Lower leg skin (tissue), 4 donors: ENCODE results near the gene PIGL. TPM values are rescaled to one million over a fixed set of nuclear protein-coding genes. Genes with fewer than 3 reads are reported as not detected.

ENCODE experiments used
- DNase-seq, 2 donors: peaks; one replicate each; pipeline ENCODE4 v3.0.0-alpha.2; 2019; ENCODE audit warnings: low spot score in 2 of 2
- H3K4me3 ChIP-seq: fragments of 200-600 bp; sonication (generic); 2 replicates; pipeline ENCODE4 v1.5.1; 2017; ENCODE audit warnings: mild to moderate bottlenecking, low read depth; ENCODE audit not compliant: poor library complexity, severe bottlenecking
- CTCF ChIP-seq, 3 donors: fragments of 450-650 bp; IDR thresholded peaks; one replicate each; pipeline ENCODE4 v1.5.1; 2016; ENCODE audit warnings: antibody characterized with exemption in 3 of 3, mild to moderate bottlenecking in 3 of 3, moderate library complexity in 2 of 3
- POLR2A ChIP-seq, 2 donors: fragments of 450-650 bp; IDR thresholded peaks; one replicate each; pipeline ENCODE4 v1.6.1; 2016 to 2017; ENCODE audit warnings: antibody characterized with exemption in 2 of 2, mild to moderate bottlenecking in 1 of 2, moderate library complexity in 1 of 2
- WGBS, 2 donors: methylation state at CpG; one replicate each; pipeline ENCODE4 v1.1.5; 2018; 5-methylcytosine and 5-hydroxymethylcytosine counted together
- intact Hi-C: fragments of 100-400 bp; cut with DNase I; formaldehyde crosslinking; loops from one replicate; pipeline ENCODE4 v1.15.0; 2023; ENCODE audit warnings: low total_unique reads
- total RNA-seq, 4 donors: library from RNA; depleted of rRNA; stranded (reverse); fragments of >200 nt; gene quantifications; one replicate each; pipeline ENCODE4 v1.1.0, GENCODE V29; 2016

PIGL gene
- total RNA-seq, 4 donors from 2014 or later = 25.5 to 93.4 (median 40.7) TPM

DNA sequence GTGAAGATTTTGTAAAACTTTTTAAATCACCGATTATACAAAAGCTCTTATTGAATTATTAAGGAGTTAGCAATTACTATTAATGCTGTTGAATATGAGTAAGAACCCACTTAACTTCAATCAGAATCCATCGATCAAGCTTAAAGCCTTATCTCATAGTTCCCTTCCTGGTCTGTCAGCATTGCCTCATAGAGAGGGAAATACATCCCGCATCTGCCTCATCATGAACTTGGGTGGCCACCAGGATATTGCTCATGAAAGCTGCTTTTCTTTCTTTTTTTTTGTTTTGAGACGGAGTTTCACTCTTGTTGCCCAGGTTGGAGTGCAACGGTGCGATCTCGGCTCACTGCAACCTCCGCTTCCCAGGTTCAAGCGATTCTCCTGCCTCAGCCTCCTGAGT is 66.7 kb downstream of the PIGL start:
- DNase-seq = no peak
- no peak for TF ChIP-seq CTCF (IDR thresholded peaks at IDR 0.05)
- no peak for TF ChIP-seq POLR2A (IDR thresholded peaks at IDR 0.05)
- intact Hi-C loops = no loop called here
- WGBS, 2 donors = 94% methylated on average over 9 of the region's 9 CpGs
- H3K4me3 ChIP-seq = no peak overlapping the region

- H3K4me3 ChIP-seq = no peak overlapping the region
- DNase-seq = no peak
- intact Hi-C loops = no loop called here
- TF ChIP-seq CTCF (IDR thresholded peaks at IDR 0.05) (peak in 1 of 3 donors; percentile 22), POLR2A (IDR thresholded peaks at IDR 0.05) (no peak)
- 51 to 70% methylated on average over 6 of the region's 6 CpGs for WGBS, 2 donors
These were observed 68.6 kb downstream of the PIGL start for GRCh38 chr17:16285646-16286008.

- intact Hi-C loops = no loop called here
- no peak overlapping the region for H3K4me3 ChIP-seq
- 41 to 42% methylated on average over 26 of the region's 26 CpGs for WGBS, 2 donors
- no peak for TF ChIP-seq CTCF (IDR thresholded peaks at IDR 0.05)
- TF ChIP-seq POLR2A (IDR thresholded peaks at IDR 0.05) = no peak
- DNase-seq = peak; percentile 79 to 93
These were observed 69.3 kb downstream of the PIGL start for GRCh38 chr17:16286009-16286946.

DNA sequence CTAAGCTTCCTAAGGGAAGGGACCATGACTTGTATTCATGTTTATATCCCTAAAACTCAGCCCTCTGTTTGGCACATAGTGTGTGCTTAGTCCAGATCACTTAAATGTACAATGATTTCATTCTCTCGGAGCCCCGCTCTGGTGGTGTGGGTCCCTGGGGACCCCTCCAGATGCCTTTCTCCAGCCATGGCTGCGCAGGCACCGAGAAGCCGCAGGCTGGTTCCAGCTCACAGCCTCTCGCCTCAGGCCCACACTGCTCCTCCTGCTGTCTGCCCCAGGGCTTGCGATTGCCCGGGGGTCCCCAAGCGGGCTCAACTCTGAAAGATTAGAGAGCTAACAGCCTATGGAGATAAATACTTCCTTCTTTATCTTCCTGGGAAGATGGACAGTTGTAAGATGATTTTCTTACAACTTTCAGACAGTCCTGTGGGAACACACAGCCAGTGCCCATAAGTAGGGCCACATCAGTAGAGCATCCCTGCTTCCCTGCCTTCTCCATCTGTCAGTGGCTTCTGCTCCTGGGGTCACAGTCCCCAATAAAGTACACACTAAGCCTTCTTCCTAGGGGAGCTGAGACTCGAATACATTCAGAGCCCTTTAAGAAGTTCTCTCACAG is 70.0 kb downstream of the PIGL start:
- TF ChIP-seq CTCF (IDR thresholded peaks at IDR 0.05) (no peak), POLR2A (IDR thresholded peaks at IDR 0.05) (no peak)
- DNase-seq = peak in 1 of 2 donors; percentile 85
- 65 to 88% methylated on average over 10 of the region's 10 CpGs for WGBS, 2 donors
- no peak overlapping the region for H3K4me3 ChIP-seq
- intact Hi-C loops = no loop called here

DNA sequence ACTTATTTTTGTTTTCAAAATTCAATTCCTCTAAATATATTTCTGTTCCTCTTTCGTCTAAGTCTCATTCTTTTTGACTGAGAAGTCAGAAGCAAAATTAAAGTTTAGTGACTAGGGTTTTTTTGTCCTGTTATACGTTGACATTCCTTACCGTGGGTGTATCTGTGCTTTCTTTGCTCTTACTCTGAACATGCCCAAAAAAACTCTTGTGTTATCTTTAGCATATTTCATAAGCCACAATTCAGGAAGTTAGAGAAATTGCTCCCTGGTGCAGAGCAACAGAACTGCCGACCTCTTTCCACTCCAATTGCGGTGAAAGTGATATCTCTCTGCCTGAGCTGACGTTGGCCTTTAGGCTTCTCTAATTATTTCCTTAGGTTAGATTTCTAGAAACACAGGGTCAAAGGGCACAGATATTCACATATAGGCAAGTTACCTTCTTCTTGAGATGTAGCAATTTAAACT is 70.6 kb downstream of the PIGL start:
- DNase-seq = no peak
- intact Hi-C loops = no loop called here
- no peak overlapping the region for H3K4me3 ChIP-seq
- 34 to 51% methylated on average over 6 of the region's 6 CpGs for WGBS, 2 donors
- TF ChIP-seq POLR2A (IDR thresholded peaks at IDR 0.05) (no peak), CTCF (IDR thresholded peaks at IDR 0.05) (no peak)
